Non-pigmented ciliary epithelial cell (primary cell): Measurements from ENCODE around the gene MPP3.

Source experiments
- DNase-seq: peaks from one replicate; pipeline ENCODE4 v3.0.0-alpha.2; 2010; ENCODE audit warnings: low read depth

The MPP3 gene

GRCh38 chr17:43832168-43832975 lies 574 bp downstream of the MPP3 start:
- peak; percentile 20 for DNase-seq

GRCh38 chr17:43831633-43832032 lies 1.3 kb downstream of the MPP3 start:
- no peak for DNase-seq

GRCh38 chr17:43830510-43831140 lies 2.3 kb downstream of the MPP3 start:
- DNase-seq = no peak

GRCh38 chr17:43829738-43830137 lies 3.2 kb downstream of the MPP3 start:
- DNase-seq = no peak

- DNase-seq = no peak
Measured at GRCh38 chr17:43827596-43827995, 5.3 kb downstream of the MPP3 start.

- no peak for DNase-seq
Measured at GRCh38 chr17:43826206-43826605, 6.7 kb downstream of the MPP3 start.

GRCh38 chr17:43825567-43825966 lies 7.4 kb downstream of the MPP3 start:
- DNase-seq = no peak

GRCh38 chr17:43823350-43824084 lies 9.4 kb downstream of the MPP3 start:
- DNase-seq = no peak

GRCh38 chr17:43822570-43823190 lies 10.3 kb downstream of the MPP3 start:
- no peak for DNase-seq

- DNase-seq = no peak
Measured at GRCh38 chr17:43820759-43821158, 12.2 kb downstream of the MPP3 start.

GRCh38 chr17:43818966-43819365 lies 14.0 kb downstream of the MPP3 start:
- DNase-seq = no peak

GRCh38 chr17:43817826-43818225 lies 15.1 kb downstream of the MPP3 start:
- no peak for DNase-seq

GRCh38 chr17:43816336-43817320 lies 16.3 kb downstream of the MPP3 start:
- no peak for DNase-seq

GRCh38 chr17:43814714-43815113 lies 18.2 kb downstream of the MPP3 start:
- no peak for DNase-seq

- no peak for DNase-seq
Measured at GRCh38 chr17:43814026-43814425, 18.9 kb downstream of the MPP3 start.

GRCh38 chr17:43813386-43813785 lies 19.6 kb downstream of the MPP3 start:
- no peak for DNase-seq

GRCh38 chr17:43812396-43813265 lies 20.3 kb downstream of the MPP3 start:
- DNase-seq = no peak

- DNase-seq = no peak
Measured at GRCh38 chr17:43810823-43811222, 22.1 kb downstream of the MPP3 start.

GRCh38 chr17:43810226-43810715 lies 22.7 kb downstream of the MPP3 start:
- DNase-seq = no peak

GRCh38 chr17:43809121-43809520 lies 23.8 kb downstream of the MPP3 start:
- no peak for DNase-seq
